Activated B cell treated with CpG ODN at 0.5 μM for 24 hours (primary cell): ENCODE measurements around the gene SYK. TPM values are rescaled to one million over a fixed set of nuclear protein-coding genes. Genes with fewer than 3 reads are reported as not detected.

Experiments
- ATAC-seq: fragments of 200-7000 bp; cut with Tn5 transposase; one replicate; pipeline ENCODE4 v1.10.0; 2021; ENCODE audit warnings: low read depth, mild to moderate bottlenecking, moderate library complexity
- CTCF ChIA-PET: fragments of 350-600 bp; sonication (Branson Sonifier 250); formaldehyde crosslinking; loops from one replicate; lab custom pipeline; 2021; ENCODE audit warnings: antibody characterized with exemption; lab: Charles Lee
- POLR2A ChIA-PET: fragments of 350-600 bp; sonication (Branson Sonifier 250); formaldehyde crosslinking; loops from one replicate; lab custom pipeline; 2021; ENCODE audit warnings: antibody characterized with exemption; lab: Charles Lee
- DNase-seq: peaks from one replicate; pipeline ENCODE4 v3.0.0; 2022
- H3K27ac Mint-ChIP-seq: one replicate; pipeline ENCODE4 v1.8.0; 2020; ENCODE audit warnings: mixed read lengths
- H3K27me3 Mint-ChIP-seq: one replicate; pipeline ENCODE4 v1.8.0; 2021; ENCODE audit warnings: mixed read lengths
- H3K36me3 Mint-ChIP-seq: one replicate; pipeline ENCODE4 v1.8.0; 2021; ENCODE audit warnings: low read depth, mixed read lengths
- H3K4me1 Mint-ChIP-seq: one replicate; pipeline ENCODE4 v1.8.0; 2021; ENCODE audit warnings: mixed read lengths
- H3K4me3 Mint-ChIP-seq: one replicate; pipeline ENCODE4 v1.8.0; 2020; ENCODE audit warnings: mild to moderate bottlenecking, mixed read lengths
- H3K9me3 Mint-ChIP-seq: one replicate; pipeline ENCODE4 v1.8.0; 2020; ENCODE audit warnings: mixed read lengths
- intact Hi-C: fragments of 100-400 bp; cut with micrococcal nuclease; formaldehyde crosslinking; loops from one replicate; pipeline ENCODE4 v1.15.1; 2024
- total RNA-seq: library from RNA; stranded (reverse); gene quantifications from 2 replicates; pipeline ENCODE4 v1.2.3, GENCODE V29; 2022
- TF ChIP-seq, protein P1 (sequence below): fragments of 200-600 bp; IDR thresholded peaks from one replicate; pipeline ENCODE4 v1.8.0; 2022; ENCODE audit warnings: antibody characterized with exemption, mild to moderate bottlenecking

SYK gene
- total RNA-seq, 1 donor from 2014 or later: 222 TPM

DNA sequence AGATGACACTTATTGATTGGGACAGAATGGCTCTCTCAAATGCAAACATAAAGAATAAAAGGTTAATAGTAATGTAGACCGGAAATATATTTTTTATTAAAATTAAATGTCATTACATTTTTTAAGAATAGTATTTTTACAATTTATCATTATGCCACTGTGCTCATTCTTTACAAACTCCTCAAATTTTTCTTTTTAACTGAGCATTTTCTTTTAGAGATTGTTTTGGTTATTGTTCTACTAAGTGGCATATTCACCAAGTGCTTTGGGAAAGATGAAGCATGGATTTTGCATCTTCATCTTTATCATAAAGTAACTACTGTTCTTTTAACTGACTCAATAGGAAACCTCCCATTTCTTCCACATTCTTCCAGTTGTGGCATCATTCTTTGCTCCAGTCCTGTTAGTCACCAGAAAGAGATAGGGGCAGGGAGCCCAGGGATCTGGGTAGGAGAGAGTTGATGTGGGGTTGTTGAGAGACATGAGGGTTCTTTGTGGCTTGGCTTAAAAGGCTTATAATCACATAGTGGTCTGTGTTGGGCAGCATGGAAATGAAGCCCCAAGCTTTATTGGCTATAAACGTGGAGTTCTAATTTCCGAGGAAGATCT, 69.8 kb downstream of the SYK start:
- TF ChIP-seq, protein P1, sequence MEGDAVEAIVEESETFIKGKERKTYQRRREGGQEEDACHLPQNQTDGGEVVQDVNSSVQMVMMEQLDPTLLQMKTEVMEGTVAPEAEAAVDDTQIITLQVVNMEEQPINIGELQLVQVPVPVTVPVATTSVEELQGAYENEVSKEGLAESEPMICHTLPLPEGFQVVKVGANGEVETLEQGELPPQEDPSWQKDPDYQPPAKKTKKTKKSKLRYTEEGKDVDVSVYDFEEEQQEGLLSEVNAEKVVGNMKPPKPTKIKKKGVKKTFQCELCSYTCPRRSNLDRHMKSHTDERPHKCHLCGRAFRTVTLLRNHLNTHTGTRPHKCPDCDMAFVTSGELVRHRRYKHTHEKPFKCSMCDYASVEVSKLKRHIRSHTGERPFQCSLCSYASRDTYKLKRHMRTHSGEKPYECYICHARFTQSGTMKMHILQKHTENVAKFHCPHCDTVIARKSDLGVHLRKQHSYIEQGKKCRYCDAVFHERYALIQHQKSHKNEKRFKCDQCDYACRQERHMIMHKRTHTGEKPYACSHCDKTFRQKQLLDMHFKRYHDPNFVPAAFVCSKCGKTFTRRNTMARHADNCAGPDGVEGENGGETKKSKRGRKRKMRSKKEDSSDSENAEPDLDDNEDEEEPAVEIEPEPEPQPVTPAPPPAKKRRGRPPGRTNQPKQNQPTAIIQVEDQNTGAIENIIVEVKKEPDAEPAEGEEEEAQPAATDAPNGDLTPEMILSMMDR: no peak
- ATAC-seq (no peak), DNase-seq (no peak)
- peaks cover 4% of the 10 kb centered on the region for H3K4me1 Mint-ChIP-seq
- H3K27ac Mint-ChIP-seq: peak overlapping the region; percentile 74
- H3K4me3 Mint-ChIP-seq: no peak overlapping the region
- H3K27me3 Mint-ChIP-seq: no peaks in the 10 kb centered on the region
- ChIA-PET CTCF (interaction anchor here (1.0 to 1.7 kb wide), 8 partner anchors 11 to 730 kb away, joined by 3 to 6 read pairs (median 4); no protein-coding TSS in a partner anchor), POLR2A (interaction anchor here (1.5 kb wide), 1 partner anchor 102 kb away, joined by 3 read pairs; no protein-coding TSS in a partner anchor)
- H3K9me3 Mint-ChIP-seq: no peaks in the 10 kb centered on the region
- intact Hi-C loops: loop anchor here (1.0 to 10.0 kb wide), 7 partner anchors 71 to 729 kb away; partner anchors contain the start of gene SYK
- H3K36me3 Mint-ChIP-seq: peaks cover 78% of the 10 kb centered on the region

DNA sequence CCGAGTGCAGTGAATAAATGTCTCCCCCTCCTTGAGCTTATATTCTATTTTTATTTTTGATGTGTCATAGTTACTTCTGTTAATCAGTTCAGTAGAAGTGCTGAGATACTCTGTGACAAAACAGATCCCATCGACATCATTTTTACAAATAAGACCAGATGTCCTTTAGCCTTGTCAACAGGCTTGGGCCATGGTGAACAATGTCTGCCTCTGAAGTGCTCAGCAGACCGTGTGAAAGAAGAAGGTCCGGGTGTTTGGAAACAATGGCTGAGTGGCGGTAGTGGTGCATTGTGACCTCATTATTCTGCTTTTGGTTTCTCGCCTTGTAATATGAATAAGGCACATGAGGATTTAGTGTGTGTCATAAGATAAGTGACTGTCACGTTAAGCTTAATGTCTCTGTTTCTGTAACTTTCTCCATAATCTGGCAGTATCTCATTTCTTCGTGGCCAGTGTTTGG, 71.2 kb downstream of the SYK start:
- Mint-ChIP-seq H3K36me3 (peaks cover 76% of the 10 kb centered on the region), H3K4me3 (no peak overlapping the region), H3K9me3 (no peaks in the 10 kb centered on the region), H3K27ac (no peak overlapping the region), H3K27me3 (no peaks in the 10 kb centered on the region), H3K4me1 (peaks cover 4% of the 10 kb centered on the region)
- ChIA-PET CTCF (interaction anchor here (1.0 to 1.2 kb wide), 2 partner anchors 8 to 731 kb away, joined by 3 read pairs; no protein-coding TSS in a partner anchor), POLR2A (no interaction called here)
- TF ChIP-seq, protein P1: no peak
- DNase-seq (no peak), ATAC-seq (no peak)
- intact Hi-C loops: loop anchor here (5.0 to 10.0 kb wide), 2 partner anchors 488 to 551 kb away; no protein-coding TSS in a partner anchor

DNA sequence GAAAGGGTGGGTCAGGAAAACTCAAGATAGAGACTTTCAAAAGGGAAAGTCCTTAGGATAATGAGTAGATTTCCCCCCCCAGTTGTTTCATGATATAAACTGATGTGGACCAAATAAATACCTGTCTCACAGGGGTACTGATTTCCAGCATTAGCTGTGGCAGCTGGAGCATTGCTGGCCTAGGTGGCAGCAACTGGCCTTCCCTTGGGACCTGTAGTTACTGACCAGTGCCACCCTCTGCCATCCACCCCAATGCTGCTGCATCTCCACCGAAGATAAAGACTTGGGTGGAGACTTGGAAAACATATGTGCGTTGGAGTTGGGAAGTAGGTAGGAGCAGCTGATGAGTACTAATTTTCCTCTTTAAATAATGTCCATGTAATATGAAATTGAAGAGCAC, 71.8 kb downstream of the SYK start:
- POLR2A ChIA-PET: no interaction called here

DNA sequence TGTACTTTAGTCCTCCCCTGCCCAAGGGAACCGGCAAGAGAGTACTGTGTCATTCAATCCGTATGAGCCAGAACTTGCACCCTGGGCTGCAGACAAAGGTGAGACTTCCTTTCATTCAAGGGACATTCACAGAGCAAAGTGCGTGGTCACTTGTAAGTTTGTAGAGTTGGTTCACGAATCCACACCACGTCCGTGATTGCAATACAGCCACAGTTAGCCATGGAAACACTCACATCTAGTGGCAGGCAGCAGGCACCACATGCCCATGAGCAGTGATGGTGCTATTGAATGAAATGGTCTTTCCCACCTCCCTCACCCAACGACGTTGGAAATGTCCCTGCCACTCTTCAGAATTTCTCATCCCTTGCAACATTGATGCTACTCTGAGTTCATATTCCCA, 72.6 kb downstream of the SYK start:
- TF ChIP-seq, protein P1: no peak
- ATAC-seq: no peak
- H3K27ac Mint-ChIP-seq: no peak overlapping the region

More for the DNA sequence above, 71.8 kb downstream of the SYK start:
- no peak for ATAC-seq
- H3K36me3 Mint-ChIP-seq: peaks cover 77% of the 10 kb centered on the region
- TF ChIP-seq, protein P1: no peak
- no peak overlapping the region for H3K4me3 Mint-ChIP-seq
- peaks cover 4% of the 10 kb centered on the region for H3K4me1 Mint-ChIP-seq
- intact Hi-C loops: loop anchor here (5.0 to 10.0 kb wide), 2 partner anchors 489 to 551 kb away; no protein-coding TSS in a partner anchor
- H3K27ac Mint-ChIP-seq: no peak overlapping the region
- H3K9me3 Mint-ChIP-seq: no peaks in the 10 kb centered on the region
- DNase-seq: no peak
- CTCF ChIA-PET: no interaction called here
- H3K27me3 Mint-ChIP-seq: no peaks in the 10 kb centered on the region

DNA sequence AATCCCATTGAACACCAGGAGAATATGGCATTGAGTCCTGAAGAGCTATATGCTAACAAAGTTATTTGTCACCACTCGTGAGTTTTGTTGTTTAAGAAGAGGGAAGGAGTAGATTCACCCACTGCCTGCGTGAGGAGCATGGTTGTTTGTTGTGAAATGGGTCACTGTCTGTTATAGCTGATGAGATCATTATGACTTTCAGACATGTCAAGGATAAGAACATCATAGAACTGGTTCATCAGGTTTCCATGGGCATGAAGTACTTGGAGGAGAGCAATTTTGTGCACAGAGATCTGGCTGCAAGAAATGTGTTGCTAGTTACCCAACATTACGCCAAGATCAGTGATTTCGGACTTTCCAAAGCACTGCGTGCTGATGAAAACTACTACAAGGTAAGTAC, 76.9 kb downstream of the SYK start:
- TF ChIP-seq, protein P1: no peak
- peaks cover 27% of the 10 kb centered on the region for H3K4me1 Mint-ChIP-seq
- intact Hi-C loops: loop anchor here (10.0 kb wide), 1 partner anchor 494 kb away; no protein-coding TSS in a partner anchor
- H3K27ac Mint-ChIP-seq: peak overlapping the region; percentile 36
- no peak overlapping the region for H3K4me3 Mint-ChIP-seq
- ChIA-PET POLR2A (no interaction called here), CTCF (no interaction called here)
- no peaks in the 10 kb centered on the region for H3K9me3 Mint-ChIP-seq
- no peaks in the 10 kb centered on the region for H3K27me3 Mint-ChIP-seq
- peaks cover 87% of the 10 kb centered on the region for H3K36me3 Mint-ChIP-seq
- DNase-seq (no peak), ATAC-seq (no peak)

More for the DNA sequence above, 72.6 kb downstream of the SYK start:
- POLR2A ChIA-PET: no interaction called here
- Mint-ChIP-seq H3K4me1 (peaks cover 4% of the 10 kb centered on the region), H3K36me3 (peaks cover 78% of the 10 kb centered on the region), H3K27me3 (no peaks in the 10 kb centered on the region), H3K4me3 (no peak overlapping the region), H3K9me3 (no peaks in the 10 kb centered on the region)
- DNase-seq: no peak
- intact Hi-C loops: loop anchor here (5.0 to 10.0 kb wide), 2 partner anchors 489 to 552 kb away; no protein-coding TSS in a partner anchor
- CTCF ChIA-PET: no interaction called here
